Mesodermal cell (in vitro differentiated cells): Measurements from ENCODE around the gene RFWD3.

ENCODE experiments used
- H3K27ac ChIP-seq: 2 replicates; pipeline ENCODE4 v1.7.0; 2013; ENCODE audit warnings: mild to moderate bottlenecking, low read depth, low read length, moderate library complexity; ENCODE audit not compliant: severe bottlenecking
- H3K36me3 ChIP-seq: 2 replicates; pipeline ENCODE4 v1.7.1; 2013; ENCODE audit warnings: mild to moderate bottlenecking, low read length, moderate library complexity; ENCODE audit not compliant: control insufficient read depth, insufficient read depth
- H3K4me1 ChIP-seq: one replicate; pipeline ENCODE4 v1.7.1; 2013; ENCODE audit warnings: mild to moderate bottlenecking, low read length; ENCODE audit not compliant: insufficient read depth, control insufficient read depth, poor library complexity, severe bottlenecking
- H3K4me3 ChIP-seq: 2 replicates; pipeline ENCODE4 v1.7.0; 2013; ENCODE audit warnings: low read length, control low read depth, mild to moderate bottlenecking; ENCODE audit not compliant: insufficient read depth, poor library complexity, severe bottlenecking; ENCODE audit errors: extremely low read depth
- H3K9me3 ChIP-seq: 2 replicates; pipeline ENCODE4 v1.7.1; 2013; ENCODE audit warnings: mild to moderate bottlenecking, low read length, moderate library complexity; ENCODE audit not compliant: control insufficient read depth
- WGBS, 2 experiments: methylation state at CpG; one replicate each; pipeline ENCODE4 v1.1.5; 2013; ENCODE audit warnings: missing lambda C conversion rate in 2 of 2; ENCODE audit not compliant: insufficient coverage in 2 of 2; 5-methylcytosine and 5-hydroxymethylcytosine counted together

The RFWD3 gene

DNA sequence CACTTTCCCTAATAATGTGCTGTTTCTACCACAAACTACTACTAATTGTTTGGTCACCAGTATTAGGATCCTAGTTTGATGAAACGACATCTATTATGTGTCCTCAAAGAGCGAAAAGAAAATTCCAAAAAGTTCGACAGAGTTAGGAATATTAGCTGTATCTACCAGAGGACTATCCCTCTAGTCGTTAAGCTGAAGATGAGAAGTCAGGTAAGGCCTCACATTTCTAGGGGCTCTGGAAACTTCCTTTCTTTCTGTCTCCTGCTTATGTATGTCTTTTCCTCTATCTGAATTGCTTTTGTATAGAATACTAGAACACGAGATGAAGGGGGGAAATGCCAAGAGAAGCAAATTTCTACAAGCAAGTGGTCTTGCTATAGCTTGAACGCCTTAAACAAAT, 61.3 kb downstream of the RFWD3 start:
- WGBS, 2 experiments: 63 to 65% methylated on average over 4 to 5 of the region's 6 CpGs
- Histone ChIP-seq H3K27ac (no peak overlapping the region), H3K4me3 (peak overlapping the region; percentile 85), H3K9me3 (no peaks in the 10 kb centered on the region), H3K36me3 (no peaks in the 10 kb centered on the region), H3K4me1 (peaks cover 22% of the 10 kb centered on the region)

DNA sequence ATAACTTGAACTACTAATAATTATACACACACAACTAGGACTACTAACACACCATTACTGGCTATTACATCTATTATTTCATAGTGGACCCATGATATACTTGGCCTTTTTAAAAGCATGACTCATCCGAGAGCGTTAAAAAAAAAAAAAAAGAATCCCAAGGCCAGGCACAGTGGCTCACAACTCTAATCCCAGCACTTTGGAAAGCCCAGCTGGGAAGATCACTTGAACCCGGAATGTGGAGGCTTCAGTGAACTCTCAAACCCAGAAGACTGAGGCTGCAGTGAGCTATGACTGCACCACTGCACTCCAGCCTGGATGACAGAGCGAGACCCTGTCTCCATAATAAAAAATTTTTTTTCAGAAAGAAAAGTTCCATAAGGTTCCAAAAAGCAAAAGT, 62.8 kb downstream of the RFWD3 start:
- no peak overlapping the region for H3K4me3 ChIP-seq
- H3K27ac ChIP-seq: no peak overlapping the region
- WGBS, 2 experiments: 60 to 66% methylated on average over 3 of the region's 4 CpGs

DNA sequence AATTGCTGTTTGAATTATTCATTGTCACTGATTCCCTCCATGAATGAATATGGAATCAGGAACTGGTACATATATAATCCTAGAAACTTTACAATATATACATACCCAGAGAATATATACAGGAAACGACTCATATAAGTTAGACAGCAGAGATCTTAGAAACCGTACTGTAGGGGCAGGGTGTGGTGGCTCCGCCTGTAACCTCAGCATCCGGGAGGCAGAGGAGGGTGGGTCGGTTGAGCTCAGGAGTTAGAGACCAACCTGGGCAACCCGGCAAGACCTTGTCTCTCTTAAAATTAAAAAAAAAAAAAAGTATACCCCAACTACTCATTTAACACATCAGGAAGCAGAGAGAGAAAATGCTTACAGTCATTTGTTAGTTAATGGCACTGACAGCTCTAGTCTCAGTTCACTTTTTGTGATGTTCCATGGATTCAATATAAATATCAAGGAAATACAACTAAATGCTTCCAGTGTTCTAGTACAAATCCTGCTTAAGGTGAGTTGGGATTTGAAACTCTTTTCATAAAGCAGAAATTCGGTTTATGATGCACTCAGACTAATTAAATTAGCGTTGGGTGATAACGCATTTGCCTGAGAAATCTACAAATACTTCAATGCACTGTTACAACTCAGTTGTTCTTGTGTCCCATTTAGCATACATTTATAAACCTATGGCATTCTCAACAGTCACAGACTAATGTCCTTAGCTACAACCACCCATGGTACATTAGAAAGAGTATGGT, 65.4 kb downstream of the RFWD3 start:
- Histone ChIP-seq H3K4me3 (no peak overlapping the region), H3K27ac (no peak overlapping the region), H3K4me1 (peaks cover 15% of the 10 kb centered on the region), H3K9me3 (no peaks in the 10 kb centered on the region), H3K36me3 (peaks cover 17% of the 10 kb centered on the region)
- WGBS, 2 experiments: 87 to 94% methylated on average over 6 to 8 of the region's 9 CpGs

More for the DNA sequence above, 62.8 kb downstream of the RFWD3 start:
- no peaks in the 10 kb centered on the region for H3K9me3 ChIP-seq
- H3K36me3 ChIP-seq: no peaks in the 10 kb centered on the region
- peaks cover 22% of the 10 kb centered on the region for H3K4me1 ChIP-seq

DNA sequence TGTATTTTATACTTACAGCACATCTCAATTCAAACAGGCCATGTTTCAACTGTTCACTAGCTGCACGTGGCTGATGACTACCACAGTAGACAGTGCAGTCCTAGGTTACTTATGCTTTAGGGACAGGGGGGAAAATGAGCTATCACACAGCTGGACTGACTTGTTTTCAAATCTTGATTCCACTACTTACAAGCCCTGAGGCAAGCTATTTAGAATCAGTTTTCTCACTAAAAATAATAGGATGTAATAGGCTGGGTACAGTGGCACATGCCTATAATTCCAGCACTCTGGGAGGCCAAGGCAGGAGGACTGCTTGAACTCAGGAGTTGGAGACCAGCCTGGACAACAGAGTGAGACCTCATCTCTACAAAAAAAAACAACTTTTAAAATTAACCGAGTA, 70.1 kb downstream of the RFWD3 start:
- Histone ChIP-seq H3K36me3 (peaks cover 31% of the 10 kb centered on the region), H3K27ac (no peak overlapping the region), H3K4me1 (peaks cover 5% of the 10 kb centered on the region), H3K4me3 (no peak overlapping the region), H3K9me3 (no peaks in the 10 kb centered on the region)
- 100% methylated on average over 1 of the region's 2 CpGs for WGBS, 2 experiments

DNA sequence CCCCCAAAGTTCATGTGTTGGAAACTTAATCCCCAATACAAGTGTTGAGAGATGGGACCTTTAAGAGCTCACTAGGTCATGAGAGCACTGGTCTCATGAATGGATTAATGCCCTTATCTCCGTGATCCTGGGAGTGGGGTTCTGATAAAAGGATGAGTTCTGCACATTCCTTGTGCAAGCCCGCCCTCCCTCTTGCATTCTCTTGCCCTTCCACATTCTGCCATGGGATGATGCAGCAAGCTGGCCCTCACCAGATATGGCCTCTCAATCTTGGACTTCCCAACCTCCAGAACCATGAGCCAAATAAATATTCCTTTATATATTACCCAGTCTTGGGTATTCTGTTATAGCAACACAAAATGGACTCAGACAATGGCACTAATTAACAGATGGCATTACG, 73.8 kb downstream of the RFWD3 start:
- Histone ChIP-seq H3K4me1 (peaks cover 4% of the 10 kb centered on the region), H3K36me3 (peaks cover 22% of the 10 kb centered on the region), H3K4me3 (no peak overlapping the region), H3K9me3 (no peaks in the 10 kb centered on the region), H3K27ac (no peak overlapping the region)
- 93 to 100% methylated on average over 2 to 3 of the region's 3 CpGs for WGBS, 2 experiments

DNA sequence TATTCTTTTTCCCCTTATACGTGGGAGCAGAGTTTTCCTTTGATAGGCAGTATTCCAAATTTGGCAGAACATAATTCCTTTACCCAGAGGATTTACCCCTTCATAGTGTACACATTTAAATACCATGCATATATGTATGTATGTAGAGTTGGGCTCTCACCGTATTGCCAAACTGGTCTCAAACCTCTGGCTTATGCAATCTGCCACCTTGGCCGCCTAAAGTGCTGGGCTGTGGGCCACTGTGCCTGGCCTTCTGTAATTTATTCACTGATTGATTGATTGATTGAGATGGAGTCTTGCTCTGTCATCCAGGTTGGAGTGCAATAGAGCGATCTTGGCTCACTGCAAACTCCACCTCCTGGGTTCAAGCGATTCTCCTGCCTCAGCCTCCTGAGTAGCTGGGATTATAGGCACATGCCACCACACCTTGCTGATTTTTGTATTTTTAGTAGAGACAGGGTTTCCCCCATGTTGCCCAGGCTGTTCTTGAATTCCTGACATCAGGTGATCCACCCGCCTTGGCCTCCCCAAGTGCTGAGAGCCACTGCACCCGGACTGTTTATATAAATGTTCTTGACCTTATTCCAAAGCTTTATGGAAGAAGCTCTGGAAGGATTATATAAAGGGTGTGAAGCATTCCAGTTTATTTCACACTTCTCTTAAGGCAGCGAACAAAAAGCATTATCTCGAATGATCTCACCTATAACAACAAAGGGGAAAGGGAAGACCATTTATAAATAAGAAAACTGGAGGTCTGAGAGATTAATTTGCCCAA, 74.6 kb downstream of the RFWD3 start:
- 98 to 100% methylated on average over 3 to 6 of the region's 9 CpGs for WGBS, 2 experiments

DNA sequence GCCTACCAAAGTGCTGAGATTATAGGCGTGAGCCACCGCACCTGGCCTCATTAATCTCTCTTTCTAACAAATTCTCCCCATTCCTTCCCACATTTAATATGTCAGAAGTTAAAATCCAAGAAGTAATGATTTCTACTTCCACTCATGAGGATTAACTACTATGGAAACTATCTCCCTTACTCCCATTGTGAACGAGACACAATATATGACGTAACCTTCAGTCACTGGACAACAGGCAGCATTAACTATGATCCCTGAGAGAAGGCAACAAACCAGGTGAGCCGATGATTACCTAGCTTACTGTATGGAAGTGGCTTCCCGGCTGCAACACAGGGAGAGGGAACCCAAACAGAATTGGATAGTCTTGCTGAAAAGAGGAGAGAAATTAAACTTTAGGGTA, 79.7 kb downstream of the RFWD3 start:
- Histone ChIP-seq H3K4me3 (no peak overlapping the region), H3K9me3 (no peaks in the 10 kb centered on the region), H3K36me3 (peaks cover 2% of the 10 kb centered on the region), H3K4me1 (peaks cover 4% of the 10 kb centered on the region), H3K27ac (no peak overlapping the region)
- 86 to 88% methylated on average over 3 to 5 of the region's 6 CpGs for WGBS, 2 experiments

More for the DNA sequence above, 74.6 kb downstream of the RFWD3 start:
- no peak overlapping the region for H3K4me3 ChIP-seq
- no peak overlapping the region for H3K27ac ChIP-seq
- H3K4me1 ChIP-seq: peaks cover 4% of the 10 kb centered on the region
- peaks cover 21% of the 10 kb centered on the region for H3K36me3 ChIP-seq
- H3K9me3 ChIP-seq: no peaks in the 10 kb centered on the region

DNA sequence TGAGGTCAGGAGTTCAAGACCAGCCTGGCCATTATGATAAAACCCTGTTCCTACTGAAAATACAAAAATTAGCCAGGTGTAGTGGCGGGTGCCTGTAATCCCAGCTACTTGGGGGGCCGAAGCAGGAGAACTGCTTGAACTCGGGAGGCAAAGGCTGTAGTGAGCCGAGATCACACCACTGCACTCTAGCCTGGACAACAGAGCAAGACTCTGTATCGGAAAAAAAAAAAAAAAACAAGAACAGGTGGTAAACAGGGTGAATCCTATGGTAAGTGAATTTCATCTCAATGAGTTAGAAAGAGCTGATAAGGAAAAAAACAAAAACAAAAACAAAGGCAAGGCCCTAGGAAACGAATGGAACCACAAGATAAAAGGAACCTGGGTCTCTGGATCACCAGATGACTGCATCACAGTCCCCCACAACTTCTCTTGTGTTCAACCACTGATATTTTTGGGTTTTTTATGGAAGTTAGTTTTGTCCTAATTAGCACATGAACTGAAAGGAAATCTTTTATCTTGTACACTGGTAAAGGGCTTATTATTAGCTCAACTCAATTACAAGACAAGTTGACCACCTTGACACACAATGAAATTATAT, 80.7 kb downstream of the RFWD3 start:
- 88 to 99% methylated on average over 1 to 6 of the region's 6 CpGs for WGBS, 2 experiments
- Histone ChIP-seq H3K4me1 (peaks cover 4% of the 10 kb centered on the region), H3K9me3 (no peaks in the 10 kb centered on the region)

DNA sequence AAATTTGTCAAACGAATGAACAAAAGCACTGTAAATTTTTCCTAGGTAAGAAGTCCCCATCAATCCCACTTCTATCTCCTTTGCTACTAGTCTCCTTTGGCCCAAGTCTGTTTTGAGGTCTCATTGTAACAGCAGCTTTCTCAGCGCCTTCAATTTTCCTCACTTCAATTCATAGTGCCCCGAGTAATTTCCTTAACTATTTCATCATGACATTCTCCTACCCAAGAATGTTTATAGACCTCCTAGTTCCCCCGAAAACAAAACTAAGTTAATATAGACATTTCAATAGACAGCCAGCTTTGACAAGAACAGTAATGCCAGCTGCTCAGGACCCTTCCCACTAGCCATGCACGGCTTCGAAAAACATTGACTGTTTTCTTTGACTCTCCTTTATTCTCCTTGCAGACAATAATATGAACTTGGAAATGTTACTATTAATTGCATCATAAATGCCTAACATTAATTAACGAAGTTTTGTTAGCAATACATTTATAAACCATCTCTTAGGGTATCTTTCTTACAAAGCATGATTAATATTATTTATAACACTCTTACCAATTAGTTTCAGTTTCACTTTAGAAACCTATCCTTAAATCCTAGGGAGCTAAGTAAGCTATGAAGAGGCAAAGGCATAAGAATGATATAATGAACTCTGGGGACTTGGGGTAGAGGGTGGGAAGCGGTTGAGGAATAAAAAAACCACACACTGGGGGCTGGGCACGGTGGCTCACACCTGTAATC, 82.6 kb downstream of the RFWD3 start:
- Histone ChIP-seq H3K4me1 (no peaks in the 10 kb centered on the region), H3K9me3 (no peaks in the 10 kb centered on the region), H3K27ac (no peak overlapping the region), H3K4me3 (no peak overlapping the region), H3K36me3 (peaks cover 2% of the 10 kb centered on the region)
- WGBS, 2 experiments: 95 to 100% methylated on average over 3 to 6 of the region's 9 CpGs

More for the DNA sequence above, 80.7 kb downstream of the RFWD3 start:
- Histone ChIP-seq H3K4me3 (no peak overlapping the region), H3K27ac (no peak overlapping the region), H3K36me3 (peaks cover 2% of the 10 kb centered on the region)

DNA sequence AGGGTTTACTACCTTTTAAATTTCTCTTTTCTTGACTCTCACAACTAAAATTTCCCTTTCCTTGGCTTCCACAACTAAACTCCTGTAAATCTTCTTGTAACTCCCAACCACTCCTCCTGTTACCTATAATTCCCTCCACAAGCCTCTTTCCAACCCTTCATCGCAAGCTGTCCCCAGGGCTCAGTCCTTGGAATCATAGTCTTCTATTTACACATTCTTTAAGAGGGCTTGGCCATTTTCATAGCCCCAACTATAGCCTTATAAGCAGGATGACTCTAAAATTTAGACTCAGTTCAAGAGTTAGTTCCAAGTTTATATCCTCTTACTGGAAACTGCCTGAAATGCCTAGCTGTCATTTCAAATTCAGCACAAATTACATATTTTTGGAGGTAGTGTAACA, 83.7 kb downstream of the RFWD3 start:
- Histone ChIP-seq H3K4me3 (no peak overlapping the region), H3K27ac (no peak overlapping the region), H3K9me3 (no peaks in the 10 kb centered on the region), H3K4me1 (peaks cover 9% of the 10 kb centered on the region), H3K36me3 (peaks cover 2% of the 10 kb centered on the region)
- 100% methylated on average over 1 of the region's 1 CpG for WGBS, 2 experiments
